Measurements from ENCODE around the gene FBXW11. TPM values are rescaled to one million over a fixed set of nuclear protein-coding genes. Genes with fewer than 3 reads are reported as not detected.

Gene FBXW11
- total and polyA plus RNA-seq, 2 of the 13 experiments (the other 11 are each of a cell fraction or from before 2014, with no cell fraction given), result 31.7 to 53.6 TPM

DNA sequence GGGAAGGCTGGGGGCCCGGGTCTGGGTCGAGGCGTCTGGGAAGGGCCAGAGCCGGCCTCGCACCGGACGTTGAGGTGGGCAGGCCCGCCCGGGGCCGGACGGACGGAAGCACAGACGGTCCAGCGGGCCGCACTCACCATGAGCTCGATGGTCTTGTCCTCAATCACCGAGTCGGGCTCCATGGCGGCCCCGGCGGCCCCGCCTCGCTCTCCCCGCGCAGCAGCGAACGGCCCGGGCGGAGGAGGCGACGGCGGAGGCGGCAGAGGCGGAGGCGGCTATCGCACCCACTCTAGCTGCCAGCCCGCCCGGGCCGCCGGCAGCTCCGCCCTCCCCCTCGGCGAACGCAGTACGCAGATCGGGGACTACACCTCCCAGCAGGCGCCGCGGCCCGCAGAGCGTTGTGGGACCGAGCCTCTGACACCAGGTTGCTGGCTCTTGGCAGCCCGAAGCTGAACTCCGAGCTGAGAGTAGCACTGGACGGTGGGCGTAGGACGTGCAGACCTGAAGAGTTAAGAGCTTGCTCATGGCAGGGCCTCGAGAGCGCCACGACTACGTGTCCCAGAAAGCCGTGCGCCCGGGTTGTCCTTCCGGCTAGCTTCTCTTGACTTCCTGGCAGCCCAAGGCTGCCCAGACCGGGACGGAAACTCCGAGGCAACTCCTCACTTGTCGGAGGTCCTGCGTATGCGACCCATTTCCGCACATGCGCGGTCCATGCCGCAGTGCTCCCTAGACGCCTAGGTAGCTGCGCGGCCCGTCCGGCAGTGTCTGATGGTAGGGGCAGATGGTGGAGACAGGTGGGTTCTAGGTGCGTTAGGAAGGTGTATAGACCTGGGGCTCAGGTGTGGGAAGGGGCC, at the start of gene FBXW11 (continued):
- TF ChIP-seq, protein P1, sequence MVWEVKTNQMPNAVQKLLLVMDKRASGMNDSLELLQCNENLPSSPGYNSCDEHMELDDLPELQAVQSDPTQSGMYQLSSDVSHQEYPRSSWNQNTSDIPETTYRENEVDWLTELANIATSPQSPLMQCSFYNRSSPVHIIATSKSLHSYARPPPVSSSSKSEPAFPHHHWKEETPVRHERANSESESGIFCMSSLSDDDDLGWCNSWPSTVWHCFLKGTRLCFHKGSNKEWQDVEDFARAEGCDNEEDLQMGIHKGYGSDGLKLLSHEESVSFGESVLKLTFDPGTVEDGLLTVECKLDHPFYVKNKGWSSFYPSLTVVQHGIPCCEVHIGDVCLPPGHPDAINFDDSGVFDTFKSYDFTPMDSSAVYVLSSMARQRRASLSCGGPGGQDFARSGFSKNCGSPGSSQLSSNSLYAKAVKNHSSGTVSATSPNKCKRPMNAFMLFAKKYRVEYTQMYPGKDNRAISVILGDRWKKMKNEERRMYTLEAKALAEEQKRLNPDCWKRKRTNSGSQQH (CRISPR knock-in tag; IDR thresholded peaks at IDR 0.05; ENCODE audit: low read depth), result 0 out of 2 replicates have a peak, but pooled peaks have one; percentile 27
- TF ChIP-seq ZNF225 (CRISPR knock-in tag; IDR thresholded peaks at IDR 0.05) (0 out of 2 replicates have a peak, but pooled peaks have one; percentile 46), SIN3B (IDR thresholded peaks at IDR 0.05; ENCODE audit: low read length) (no peak), U2AF2 (IDR thresholded peaks at IDR 0.05; ENCODE audit: low read depth, low read length) (no peak), FOXK1 (CRISPR knock-in tag; IDR thresholded peaks at IDR 0.05; ENCODE audit: borderline replicate concordance, low read depth) (peak; percentile 78; the same call in 1 of the 2 replicates), KLF16 (CRISPR knock-in tag; IDR thresholded peaks at IDR 0.05) (peak in 1 of 2 experiments; percentile 71; a peak in 2 of 4 replicates), MZF1 (CRISPR knock-in tag; IDR thresholded peaks at IDR 0.05; ENCODE audit: borderline replicate concordance) (no peak), POGZ (CRISPR knock-in tag; IDR thresholded peaks at IDR 0.05) (peak; percentile 73), ZSCAN22 (CRISPR knock-in tag; IDR thresholded peaks at IDR 0.05) (peak; percentile 100), ZNF274 (CRISPR knock-in tag; IDR thresholded peaks at IDR 0.05) (peak; percentile 58), ZNF570 (CRISPR knock-in tag; IDR thresholded peaks at IDR 0.05; ENCODE audit: borderline replicate concordance) (no peak)
- TF ChIP-seq, protein P2, sequence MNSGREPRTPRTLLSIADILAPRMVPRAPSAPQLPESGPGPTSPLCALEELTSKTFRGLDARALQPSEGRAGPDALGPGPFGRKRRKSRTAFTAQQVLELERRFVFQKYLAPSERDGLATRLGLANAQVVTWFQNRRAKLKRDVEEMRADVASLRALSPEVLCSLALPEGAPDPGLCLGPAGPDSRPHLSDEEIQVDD (CRISPR knock-in tag; IDR thresholded peaks at IDR 0.05; ENCODE audit: borderline replicate concordance), result no peak
- TF ChIP-seq, protein P3, sequence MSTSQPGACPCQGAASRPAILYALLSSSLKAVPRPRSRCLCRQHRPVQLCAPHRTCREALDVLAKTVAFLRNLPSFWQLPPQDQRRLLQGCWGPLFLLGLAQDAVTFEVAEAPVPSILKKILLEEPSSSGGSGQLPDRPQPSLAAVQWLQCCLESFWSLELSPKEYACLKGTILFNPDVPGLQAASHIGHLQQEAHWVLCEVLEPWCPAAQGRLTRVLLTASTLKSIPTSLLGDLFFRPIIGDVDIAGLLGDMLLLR (CRISPR knock-in tag; IDR thresholded peaks at IDR 0.05), result peak; percentile 60; the same call in 1 of the 2 replicates
- TF ChIP-seq, protein P4, sequence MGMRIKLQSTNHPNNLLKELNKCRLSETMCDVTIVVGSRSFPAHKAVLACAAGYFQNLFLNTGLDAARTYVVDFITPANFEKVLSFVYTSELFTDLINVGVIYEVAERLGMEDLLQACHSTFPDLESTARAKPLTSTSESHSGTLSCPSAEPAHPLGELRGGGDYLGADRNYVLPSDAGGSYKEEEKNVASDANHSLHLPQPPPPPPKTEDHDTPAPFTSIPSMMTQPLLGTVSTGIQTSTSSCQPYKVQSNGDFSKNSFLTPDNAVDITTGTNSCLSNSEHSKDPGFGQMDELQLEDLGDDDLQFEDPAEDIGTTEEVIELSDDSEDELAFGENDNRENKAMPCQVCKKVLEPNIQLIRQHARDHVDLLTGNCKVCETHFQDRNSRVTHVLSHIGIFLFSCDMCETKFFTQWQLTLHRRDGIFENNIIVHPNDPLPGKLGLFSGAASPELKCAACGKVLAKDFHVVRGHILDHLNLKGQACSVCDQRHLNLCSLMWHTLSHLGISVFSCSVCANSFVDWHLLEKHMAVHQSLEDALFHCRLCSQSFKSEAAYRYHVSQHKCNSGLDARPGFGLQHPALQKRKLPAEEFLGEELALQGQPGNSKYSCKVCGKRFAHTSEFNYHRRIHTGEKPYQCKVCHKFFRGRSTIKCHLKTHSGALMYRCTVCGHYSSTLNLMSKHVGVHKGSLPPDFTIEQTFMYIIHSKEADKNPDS (CRISPR knock-in tag; IDR thresholded peaks at IDR 0.05), result no peak
- TF ChIP-seq, protein P5, sequence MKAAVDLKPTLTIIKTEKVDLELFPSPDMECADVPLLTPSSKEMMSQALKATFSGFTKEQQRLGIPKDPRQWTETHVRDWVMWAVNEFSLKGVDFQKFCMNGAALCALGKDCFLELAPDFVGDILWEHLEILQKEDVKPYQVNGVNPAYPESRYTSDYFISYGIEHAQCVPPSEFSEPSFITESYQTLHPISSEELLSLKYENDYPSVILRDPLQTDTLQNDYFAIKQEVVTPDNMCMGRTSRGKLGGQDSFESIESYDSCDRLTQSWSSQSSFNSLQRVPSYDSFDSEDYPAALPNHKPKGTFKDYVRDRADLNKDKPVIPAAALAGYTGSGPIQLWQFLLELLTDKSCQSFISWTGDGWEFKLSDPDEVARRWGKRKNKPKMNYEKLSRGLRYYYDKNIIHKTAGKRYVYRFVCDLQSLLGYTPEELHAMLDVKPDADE (CRISPR knock-in tag; IDR thresholded peaks at IDR 0.05), result no peak
- TF ChIP-seq, protein P6, sequence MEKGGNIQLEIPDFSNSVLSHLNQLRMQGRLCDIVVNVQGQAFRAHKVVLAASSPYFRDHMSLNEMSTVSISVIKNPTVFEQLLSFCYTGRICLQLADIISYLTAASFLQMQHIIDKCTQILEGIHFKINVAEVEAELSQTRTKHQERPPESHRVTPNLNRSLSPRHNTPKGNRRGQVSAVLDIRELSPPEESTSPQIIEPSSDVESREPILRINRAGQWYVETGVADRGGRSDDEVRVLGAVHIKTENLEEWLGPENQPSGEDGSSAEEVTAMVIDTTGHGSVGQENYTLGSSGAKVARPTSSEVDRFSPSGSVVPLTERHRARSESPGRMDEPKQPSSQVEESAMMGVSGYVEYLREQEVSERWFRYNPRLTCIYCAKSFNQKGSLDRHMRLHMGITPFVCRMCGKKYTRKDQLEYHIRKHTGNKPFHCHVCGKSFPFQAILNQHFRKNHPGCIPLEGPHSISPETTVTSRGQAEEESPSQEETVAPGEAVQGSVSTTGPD (CRISPR knock-in tag; IDR thresholded peaks at IDR 0.05), result no peak

Measured in HepG2 (cell line).